Adipocyte (in vitro differentiated cells): ENCODE results near the gene STAP1.

Experiments
- DNase-seq: peaks from one replicate; pipeline ENCODE4 v3.0.0-alpha.2; 2015; ENCODE audit warnings: low read depth
- H3K27me3 ChIP-seq: replicated peaks from 2 replicates; pipeline ENCODE4 v1.7.0; 2013; ENCODE audit warnings: mild to moderate bottlenecking, low read length, moderate library complexity; ENCODE audit not compliant: control insufficient read depth, insufficient read depth
- H3K36me3 ChIP-seq: 2 replicates; pipeline ENCODE4 v1.7.0; 2013; ENCODE audit warnings: low read length, mild to moderate bottlenecking, moderate library complexity; ENCODE audit not compliant: control insufficient read depth, insufficient read depth, severe bottlenecking
- H3K4me1 ChIP-seq: 2 replicates; pipeline ENCODE4 v1.7.0; 2013; ENCODE audit warnings: mild to moderate bottlenecking, low read length, moderate library complexity; ENCODE audit not compliant: control insufficient read depth, insufficient read depth
- H3K4me3 ChIP-seq: 2 replicates; pipeline ENCODE4 v1.7.0; 2013; ENCODE audit warnings: mild to moderate bottlenecking, low read length, moderate library complexity
- H3K9ac ChIP-seq: 2 replicates; pipeline ENCODE4 v1.7.0; 2013; ENCODE audit warnings: mild to moderate bottlenecking, low read length, moderate library complexity
- H3K9me3 ChIP-seq: 2 replicates; pipeline ENCODE4 v1.7.0; 2013; ENCODE audit warnings: mild to moderate bottlenecking, low read length, moderate library complexity; ENCODE audit not compliant: control insufficient read depth

STAP1 gene

DNA sequence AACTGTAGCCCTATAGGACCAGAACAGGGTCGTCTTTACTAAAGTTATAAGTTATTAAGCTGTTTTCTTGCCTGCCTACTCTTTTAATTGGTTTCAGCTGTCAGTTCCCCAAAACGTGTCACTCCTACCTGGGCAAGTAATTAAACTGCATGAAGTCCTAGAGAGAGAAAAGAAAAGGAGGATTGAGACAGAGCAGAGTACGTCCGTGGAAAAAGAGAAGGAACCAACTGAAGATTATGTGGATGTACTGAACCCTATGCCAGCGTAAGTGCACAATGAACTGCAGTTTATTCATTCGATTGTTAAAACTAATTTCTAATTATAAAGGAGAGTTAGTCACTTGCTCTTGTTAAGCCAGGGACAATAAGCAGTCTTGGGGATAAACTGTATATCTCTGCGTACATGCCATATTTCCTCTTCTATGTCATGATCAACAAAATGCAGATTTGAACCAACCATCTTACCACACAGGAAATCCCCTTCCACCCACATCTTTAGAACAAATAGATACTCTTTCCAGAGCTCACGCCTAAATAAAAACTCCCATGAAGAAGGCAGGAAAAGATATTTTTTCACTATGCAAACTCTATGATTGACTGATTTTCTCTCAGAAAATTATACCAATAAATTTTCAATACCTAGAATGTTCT is 22.8 kb downstream of the STAP1 start:
- no peaks in the 10 kb centered on the region for H3K4me1 ChIP-seq
- H3K36me3 ChIP-seq: no peaks in the 10 kb centered on the region
- no peaks in the 10 kb centered on the region for H3K9me3 ChIP-seq
- no peak overlapping the region for H3K4me3 ChIP-seq
- H3K9ac ChIP-seq: no peak overlapping the region
- H3K27me3 ChIP-seq: no peaks in the 10 kb centered on the region
- no peak for DNase-seq

DNA sequence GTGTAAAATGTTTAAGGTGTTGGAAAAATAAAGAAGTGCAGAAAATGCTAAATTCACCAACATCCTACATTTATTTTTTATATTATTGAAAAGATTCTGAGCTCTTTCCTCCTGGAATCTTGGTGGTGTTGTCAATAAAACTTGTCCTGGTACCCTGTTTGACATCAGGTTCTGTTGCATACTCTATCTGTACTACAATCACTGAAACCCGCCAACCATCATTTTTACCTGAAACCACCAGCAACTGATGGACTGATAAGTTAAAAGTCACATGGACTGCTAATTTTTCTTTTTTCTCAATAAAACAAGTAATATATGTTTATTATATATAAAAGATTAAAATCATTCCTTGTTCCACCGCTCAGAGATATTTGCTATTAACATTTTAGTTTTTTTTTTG is 23.4 kb downstream of the STAP1 start:
- DNase-seq: no peak
- Histone ChIP-seq H3K9ac (no peak overlapping the region), H3K36me3 (no peaks in the 10 kb centered on the region), H3K4me1 (no peaks in the 10 kb centered on the region), H3K4me3 (no peak overlapping the region), H3K27me3 (no peaks in the 10 kb centered on the region), H3K9me3 (no peaks in the 10 kb centered on the region)

DNA sequence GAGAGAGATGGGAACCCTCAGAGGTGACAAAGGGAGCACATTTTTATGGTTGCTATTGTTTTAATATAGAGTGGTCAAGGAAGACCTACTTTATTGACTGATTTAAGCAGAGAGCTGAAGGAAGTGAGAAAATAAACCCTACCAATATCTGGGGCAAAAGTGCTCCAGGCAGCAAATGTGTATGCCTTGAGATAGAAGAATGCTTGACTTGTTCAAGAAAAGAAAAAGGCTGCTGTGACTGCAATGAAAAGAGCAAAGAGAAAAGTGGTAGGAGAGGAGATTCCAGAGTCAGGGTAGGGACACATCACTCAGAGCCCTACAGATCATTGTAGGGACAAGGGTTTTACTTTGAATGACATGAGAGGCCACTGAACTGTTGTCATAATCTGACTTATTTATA is 26.0 kb downstream of the STAP1 start:
- Histone ChIP-seq H3K9ac (no peak overlapping the region), H3K36me3 (no peaks in the 10 kb centered on the region), H3K4me1 (no peaks in the 10 kb centered on the region), H3K4me3 (no peak overlapping the region), H3K9me3 (no peaks in the 10 kb centered on the region), H3K27me3 (no peaks in the 10 kb centered on the region)
- DNase-seq: no peak

DNA sequence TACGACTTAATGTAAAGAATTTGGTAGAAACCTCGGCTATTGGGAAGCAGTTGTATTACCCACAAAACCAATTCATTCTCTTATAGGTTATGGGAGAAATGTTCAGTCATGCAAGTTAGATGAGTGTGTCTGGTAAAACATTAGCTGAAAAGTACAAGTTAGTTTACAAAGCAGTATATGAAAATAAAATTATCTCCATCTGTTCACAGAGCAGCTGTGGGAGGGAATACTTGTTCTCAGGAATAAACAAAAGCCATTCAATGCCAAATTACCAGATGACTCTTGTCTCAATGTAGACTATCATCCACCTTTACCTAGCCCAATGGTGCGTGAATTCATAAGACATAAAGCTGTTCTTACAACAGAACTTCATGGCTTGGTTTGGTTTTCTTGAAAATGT is 28.6 kb downstream of the STAP1 start:
- Histone ChIP-seq H3K36me3 (no peaks in the 10 kb centered on the region), H3K9me3 (no peaks in the 10 kb centered on the region), H3K27me3 (no peaks in the 10 kb centered on the region), H3K9ac (no peak overlapping the region), H3K4me1 (no peaks in the 10 kb centered on the region), H3K4me3 (no peak overlapping the region)
- DNase-seq: no peak

DNA sequence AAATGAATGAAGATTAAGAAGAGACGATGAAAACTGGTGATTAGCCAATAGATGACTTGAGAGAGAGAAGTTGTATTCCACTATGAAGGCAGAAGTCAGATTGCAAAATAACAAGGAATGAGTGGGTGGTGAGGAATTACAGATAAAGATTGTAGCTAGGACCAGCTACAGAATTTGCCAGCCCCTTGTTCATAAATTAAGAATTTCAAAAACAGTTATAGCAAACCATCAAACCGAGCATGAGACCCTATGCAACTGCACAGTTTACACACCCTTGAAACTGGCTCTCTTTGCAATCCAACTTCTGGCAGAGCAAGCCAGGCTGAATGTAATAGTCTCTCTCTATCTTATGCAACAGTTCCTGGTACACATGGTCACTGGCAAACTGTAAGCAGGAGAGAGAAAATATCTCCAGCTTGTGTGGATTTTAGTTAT is 35.2 kb downstream of the STAP1 start:
- Histone ChIP-seq H3K9me3 (peaks cover under 1% of the 10 kb centered on the region), H3K4me1 (peaks cover 15% of the 10 kb centered on the region), H3K27me3 (no peaks in the 10 kb centered on the region), H3K9ac (peak overlapping the region; percentile 6), H3K36me3 (no peaks in the 10 kb centered on the region), H3K4me3 (peak overlapping the region; percentile 63)
- peak; percentile 69 for DNase-seq

DNA sequence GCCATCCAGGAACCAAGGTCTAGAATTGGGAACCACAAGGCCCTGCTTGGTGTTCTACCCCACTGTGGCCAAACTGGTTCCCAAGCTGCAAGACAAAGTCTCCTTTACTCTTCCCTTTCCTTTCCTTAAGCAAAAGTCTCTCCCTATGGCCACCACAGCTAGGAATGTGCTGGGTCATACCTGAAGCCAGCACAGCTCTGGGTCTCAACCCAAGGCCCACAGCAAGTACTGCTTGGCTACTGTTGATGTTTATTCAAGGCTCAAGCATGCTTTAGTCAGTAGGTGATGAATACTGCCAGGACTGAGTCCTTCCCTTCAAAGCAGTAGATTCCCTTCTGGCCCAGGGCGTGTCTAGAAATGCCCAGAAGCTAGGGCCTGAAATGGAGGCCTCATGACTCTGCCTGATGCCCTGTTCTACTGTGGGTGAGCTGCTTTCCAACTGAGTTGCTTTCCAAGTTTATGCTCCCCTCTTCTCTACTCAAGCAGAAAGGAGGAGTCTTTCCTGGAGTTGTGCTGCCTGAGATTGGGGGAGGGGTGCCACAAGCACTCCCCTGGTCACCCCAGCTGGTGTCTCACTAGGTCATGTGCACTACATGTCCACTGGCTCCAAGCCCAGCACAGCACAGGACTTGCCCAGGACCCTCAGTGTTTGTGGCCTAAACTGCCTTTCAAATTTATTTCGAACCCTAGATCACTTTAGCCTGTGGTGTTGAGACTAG is 44.9 kb downstream of the STAP1 start:
- no peak for DNase-seq
- no peak overlapping the region for H3K9ac ChIP-seq
- H3K36me3 ChIP-seq: no peaks in the 10 kb centered on the region
- peaks cover 19% of the 10 kb centered on the region for H3K9me3 ChIP-seq
- H3K4me1 ChIP-seq: no peaks in the 10 kb centered on the region
- no peaks in the 10 kb centered on the region for H3K27me3 ChIP-seq
- H3K4me3 ChIP-seq: no peak overlapping the region

DNA sequence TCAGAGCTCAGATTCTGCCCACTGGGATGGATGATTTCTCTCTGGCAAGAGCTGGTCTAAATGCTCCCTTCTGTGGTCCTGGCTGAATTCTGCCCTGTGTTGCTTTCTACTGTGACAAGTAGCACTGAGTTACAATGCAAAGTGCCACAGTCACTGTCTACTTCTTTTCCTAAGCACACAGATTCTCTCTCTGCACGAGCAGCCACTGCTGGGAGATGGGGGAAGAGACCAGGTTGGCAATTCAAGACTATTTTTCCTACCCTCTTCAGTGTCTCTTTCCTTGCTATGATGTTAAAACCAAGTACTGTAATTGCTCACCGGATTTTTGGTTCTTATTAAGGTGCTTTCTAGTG is 45.5 kb downstream of the STAP1 start:
- H3K4me1 ChIP-seq: no peaks in the 10 kb centered on the region
- H3K27me3 ChIP-seq: no peaks in the 10 kb centered on the region
- DNase-seq: no peak
- H3K4me3 ChIP-seq: no peak overlapping the region
- H3K9ac ChIP-seq: no peak overlapping the region
- H3K36me3 ChIP-seq: no peaks in the 10 kb centered on the region
- peaks cover 16% of the 10 kb centered on the region for H3K9me3 ChIP-seq

DNA sequence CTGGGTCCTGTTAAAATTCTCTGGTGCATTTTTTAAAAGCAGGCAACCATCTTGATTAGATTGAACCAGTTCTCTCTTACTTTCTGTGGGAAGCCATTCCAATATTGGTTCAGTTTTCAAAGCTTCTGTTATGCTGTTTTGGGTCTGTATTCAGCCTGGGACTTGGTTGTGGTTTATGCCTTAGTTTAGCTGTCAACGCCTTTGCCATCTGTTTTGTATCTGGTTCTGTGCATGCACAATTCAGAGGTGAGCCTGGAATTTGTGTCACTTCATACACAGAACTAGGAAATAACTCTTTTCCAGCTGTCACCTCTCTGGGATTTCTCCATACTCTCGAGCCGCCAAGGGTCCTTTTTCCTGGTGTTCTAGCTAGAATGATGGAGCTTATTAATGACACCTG is 46.2 kb downstream of the STAP1 start:
- H3K9ac ChIP-seq: no peak overlapping the region
- no peaks in the 10 kb centered on the region for H3K4me1 ChIP-seq
- H3K36me3 ChIP-seq: no peaks in the 10 kb centered on the region
- H3K4me3 ChIP-seq: no peak overlapping the region
- DNase-seq: no peak
- no peaks in the 10 kb centered on the region for H3K27me3 ChIP-seq
- peaks cover 13% of the 10 kb centered on the region for H3K9me3 ChIP-seq

DNA sequence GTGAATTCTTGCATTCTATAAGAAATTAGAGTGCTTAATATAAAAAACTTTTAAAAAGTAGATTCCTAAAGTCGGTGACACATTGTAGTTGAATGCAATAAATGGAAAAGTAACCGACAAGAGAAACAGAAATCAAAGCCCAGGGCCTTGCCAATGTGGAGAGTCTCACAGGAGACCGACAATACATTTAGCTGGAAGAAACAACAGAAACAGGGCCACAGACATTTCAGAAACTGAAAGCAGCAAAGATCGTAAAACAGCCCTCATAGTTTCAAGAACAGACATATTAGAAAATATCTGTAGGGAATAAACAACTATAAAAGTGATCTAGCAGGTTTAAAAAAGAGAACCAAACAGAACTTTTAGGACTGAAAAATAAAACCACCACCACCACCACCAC is 49.5 kb downstream of the STAP1 start:
- Histone ChIP-seq H3K9ac (peak overlapping the region; percentile 61), H3K9me3 (peaks cover 10% of the 10 kb centered on the region), H3K36me3 (no peaks in the 10 kb centered on the region), H3K4me3 (peak overlapping the region; percentile 65), H3K4me1 (no peaks in the 10 kb centered on the region), H3K27me3 (no peaks in the 10 kb centered on the region)
- DNase-seq: no peak

DNA sequence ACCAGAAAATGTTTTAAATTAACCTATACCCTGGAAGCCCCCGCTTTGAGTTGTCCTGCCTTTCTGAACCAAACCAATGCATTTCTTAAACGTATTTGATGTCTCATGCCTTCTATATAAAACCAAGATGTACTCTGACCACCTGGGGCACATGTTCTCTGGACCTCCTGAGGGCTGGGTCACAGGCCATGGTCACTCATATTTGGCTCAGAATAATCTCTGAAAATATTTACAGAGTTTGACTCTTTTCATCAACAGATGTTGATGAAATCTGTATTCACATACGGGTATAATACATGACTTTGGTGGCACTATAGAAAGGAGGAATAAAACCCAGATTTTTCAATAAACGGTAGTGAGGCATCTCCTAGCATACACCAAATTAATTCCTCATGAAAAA is 55.7 kb downstream of the STAP1 start:
- DNase-seq: no peak
- H3K4me3 ChIP-seq: no peak overlapping the region
- no peaks in the 10 kb centered on the region for H3K4me1 ChIP-seq
- H3K27me3 ChIP-seq: no peaks in the 10 kb centered on the region
- H3K9ac ChIP-seq: no peak overlapping the region
- peaks cover 10% of the 10 kb centered on the region for H3K9me3 ChIP-seq
- H3K36me3 ChIP-seq: peaks cover 30% of the 10 kb centered on the region

DNA sequence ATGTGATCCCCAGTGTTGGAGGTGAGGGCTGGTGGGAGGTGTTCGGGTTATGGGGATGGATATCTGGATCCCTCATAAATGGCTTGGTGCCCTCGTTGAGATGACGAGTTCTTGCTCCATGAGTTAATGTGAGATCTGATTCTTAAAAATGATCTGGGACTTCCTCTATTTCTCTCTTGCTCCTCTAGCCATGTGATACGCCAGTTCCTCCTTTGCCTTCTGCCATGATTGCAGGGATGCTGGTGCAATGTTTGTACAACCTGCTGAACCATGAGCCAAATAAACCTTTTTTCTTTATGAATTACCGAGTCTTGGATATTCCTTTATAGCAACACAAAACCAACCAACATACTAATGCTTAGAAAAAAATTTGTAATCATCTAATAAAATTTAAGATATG is 56.6 kb downstream of the STAP1 start:
- H3K4me1 ChIP-seq: no peaks in the 10 kb centered on the region
- H3K27me3 ChIP-seq: no peaks in the 10 kb centered on the region
- peaks cover 38% of the 10 kb centered on the region for H3K36me3 ChIP-seq
- peaks cover 10% of the 10 kb centered on the region for H3K9me3 ChIP-seq
- H3K9ac ChIP-seq: no peak overlapping the region
- H3K4me3 ChIP-seq: no peak overlapping the region
- no peak for DNase-seq

DNA sequence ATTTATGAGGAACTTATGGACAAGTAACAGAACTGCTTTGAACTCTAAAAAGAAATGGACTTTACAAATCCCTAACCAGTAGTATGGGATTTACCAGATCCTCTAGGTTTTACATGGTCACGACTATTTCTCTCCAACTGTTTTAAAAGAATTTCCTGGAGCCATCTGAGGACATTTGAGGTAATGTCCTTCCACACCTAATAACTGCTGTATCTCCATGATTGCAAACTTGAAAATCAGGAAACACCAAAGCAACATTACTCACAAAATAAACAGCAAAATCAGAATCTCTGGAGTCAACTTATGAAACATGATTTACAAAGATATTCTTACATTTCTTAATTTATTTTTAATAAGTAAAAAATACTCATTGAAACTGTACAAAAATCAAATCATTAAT is 58.0 kb downstream of the STAP1 start:
- Histone ChIP-seq H3K36me3 (peaks cover 50% of the 10 kb centered on the region), H3K9ac (no peak overlapping the region), H3K4me3 (no peak overlapping the region), H3K4me1 (no peaks in the 10 kb centered on the region), H3K27me3 (no peaks in the 10 kb centered on the region), H3K9me3 (no peaks in the 10 kb centered on the region)
- DNase-seq: no peak
